ENCODE data around the gene LMOD1. TPM values are rescaled to one million over a fixed set of nuclear protein-coding genes. Genes with fewer than 3 reads are reported as not detected.
"Not testable (repeated sequence)": the region's sequence is repeated elsewhere in the genome, so short reads cannot be mapped to it uniquely, and the experiment has no call there.

LMOD1 gene
- total RNA-seq, 1 donor from 2014 or later = 0.25 TPM

DNA sequence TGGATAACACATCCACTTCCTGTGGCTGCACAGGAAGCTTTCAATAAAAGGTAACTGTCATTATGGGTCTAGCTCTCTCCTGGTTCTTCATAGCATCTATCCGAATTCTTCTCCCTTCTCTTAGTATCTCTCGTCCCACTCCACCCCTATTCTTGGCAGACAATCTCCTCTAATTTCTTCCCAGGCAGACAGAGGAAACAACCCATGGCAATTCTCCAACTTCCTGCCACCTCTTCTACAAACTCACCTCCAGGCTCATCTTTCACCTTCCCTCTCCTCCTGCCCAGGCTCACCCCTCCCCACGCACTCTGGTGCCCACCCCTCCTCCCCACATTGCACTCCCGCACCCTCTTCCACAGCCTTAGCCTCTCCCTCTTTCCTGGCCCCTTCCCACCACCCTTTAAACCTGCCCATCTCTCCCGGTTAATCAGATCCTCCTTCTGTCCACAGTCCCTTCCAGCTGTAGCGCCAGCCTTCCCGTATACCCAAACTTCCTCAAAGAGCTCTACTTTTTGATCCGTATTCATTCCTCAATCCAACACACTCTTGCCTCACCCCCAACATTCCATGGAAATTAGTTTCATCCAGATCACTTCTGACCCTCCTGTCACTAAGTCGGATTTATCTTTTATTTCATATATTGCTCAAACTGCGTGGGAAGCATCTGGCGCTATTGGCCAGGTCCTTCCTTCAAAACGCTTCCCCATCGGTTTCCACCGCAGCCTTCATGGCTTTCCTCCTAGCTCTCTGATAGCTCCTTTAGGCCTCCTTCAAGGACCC lies 31.7 kb downstream of the LMOD1 start:
- DNase-seq (ENCODE audit: low read depth) = no peak

DNA sequence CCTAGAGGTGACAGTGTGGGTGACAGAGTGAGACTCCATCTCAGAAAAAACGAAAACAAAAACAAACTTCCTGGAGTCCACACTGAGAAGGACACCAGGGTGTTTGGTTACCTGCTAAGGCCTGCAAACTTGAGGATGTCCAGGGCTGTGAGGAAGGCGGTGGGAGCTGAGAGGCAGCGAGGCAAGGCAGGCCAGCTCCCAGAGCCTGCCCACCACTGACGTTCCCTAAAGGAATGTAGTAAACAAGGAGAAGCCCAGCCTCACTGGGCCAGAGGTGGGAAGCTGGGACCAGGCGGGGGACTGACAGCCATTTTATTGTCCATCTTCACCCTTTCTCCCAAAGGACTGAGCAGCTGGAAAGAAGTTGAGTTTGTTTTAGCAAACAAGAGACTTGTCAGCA lies 33.5 kb downstream of the LMOD1 start:
- DNase-seq (ENCODE audit: low read depth) = no peak

DNA sequence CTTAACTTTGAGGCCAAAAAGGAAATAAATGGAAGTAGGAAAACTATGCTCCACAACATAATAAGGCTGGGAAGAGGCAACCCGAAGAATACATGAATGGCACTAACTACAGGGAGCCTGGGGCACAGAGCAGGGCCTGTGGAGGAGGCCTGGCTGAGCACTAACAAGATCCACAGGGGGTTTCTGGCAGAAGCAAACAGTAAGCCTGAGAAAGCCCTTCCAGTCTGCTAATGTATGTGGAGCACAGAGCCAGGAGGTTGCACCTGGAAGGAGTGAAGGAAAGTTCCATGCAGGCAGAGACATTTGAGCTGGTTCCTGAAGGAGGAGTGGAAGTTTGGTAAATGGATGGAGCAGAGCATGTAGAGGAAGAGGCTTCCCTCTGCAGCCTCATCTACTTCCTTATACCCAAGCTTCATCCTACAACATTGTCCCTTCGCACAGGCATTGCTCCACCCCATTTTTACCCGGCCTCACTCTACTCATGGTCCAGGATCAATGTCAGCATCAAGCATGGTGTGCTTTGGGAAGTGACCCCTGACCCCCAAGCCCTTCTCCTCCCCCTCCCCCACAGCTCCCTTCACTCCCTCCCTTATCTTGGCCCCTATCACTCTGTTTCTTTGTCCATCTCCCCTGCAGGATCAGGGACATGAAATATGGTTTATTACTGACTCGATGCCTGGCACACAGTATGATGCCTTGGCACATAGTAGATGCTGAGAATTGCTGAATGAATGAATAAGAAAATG lies 34.3 kb downstream of the LMOD1 start:
- DNase-seq (ENCODE audit: low read depth) = no peak

DNA sequence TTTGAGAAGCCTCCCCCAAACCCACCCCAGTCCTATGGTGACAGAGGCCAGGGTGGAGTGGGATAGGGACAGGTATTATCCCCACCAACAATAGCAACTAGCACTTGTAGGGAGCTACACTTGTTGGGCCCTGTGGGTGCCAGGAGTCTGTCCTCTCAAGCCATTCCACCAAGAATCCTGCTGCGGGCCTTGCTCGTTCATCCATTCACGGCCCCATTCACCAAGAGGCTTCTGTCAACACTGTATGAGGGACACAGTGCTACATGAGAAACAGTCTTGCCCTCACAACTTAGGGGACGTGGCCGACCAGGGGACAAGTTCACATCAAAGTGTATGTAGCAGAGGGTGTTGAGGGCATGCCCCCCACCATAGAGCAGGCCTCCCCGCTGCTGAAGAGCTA lies 38.7 kb downstream of the LMOD1 start:
- no peak for DNase-seq (ENCODE audit: low read depth)

DNA sequence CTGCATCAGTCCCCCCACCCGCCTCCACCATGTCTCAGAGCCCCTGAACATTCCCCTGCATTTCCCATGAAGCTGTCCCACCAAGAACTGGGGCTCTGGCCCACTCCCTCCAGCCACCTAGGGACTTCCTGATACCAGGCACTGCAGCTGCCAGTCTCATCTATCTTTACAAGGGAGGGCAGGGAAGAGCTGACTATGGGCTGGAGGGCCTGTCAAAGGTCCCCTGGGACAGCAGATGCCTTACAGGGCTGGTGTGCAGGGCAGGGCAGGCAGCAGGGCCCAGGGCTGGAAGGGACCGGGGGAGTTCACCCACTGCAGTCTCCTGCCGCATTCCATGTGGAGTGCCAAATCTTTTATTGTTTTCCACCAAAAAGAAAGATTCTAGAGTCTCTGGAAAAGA lies 40.0 kb downstream of the LMOD1 start:
- DNase-seq (ENCODE audit: low read depth) = no peak

DNA sequence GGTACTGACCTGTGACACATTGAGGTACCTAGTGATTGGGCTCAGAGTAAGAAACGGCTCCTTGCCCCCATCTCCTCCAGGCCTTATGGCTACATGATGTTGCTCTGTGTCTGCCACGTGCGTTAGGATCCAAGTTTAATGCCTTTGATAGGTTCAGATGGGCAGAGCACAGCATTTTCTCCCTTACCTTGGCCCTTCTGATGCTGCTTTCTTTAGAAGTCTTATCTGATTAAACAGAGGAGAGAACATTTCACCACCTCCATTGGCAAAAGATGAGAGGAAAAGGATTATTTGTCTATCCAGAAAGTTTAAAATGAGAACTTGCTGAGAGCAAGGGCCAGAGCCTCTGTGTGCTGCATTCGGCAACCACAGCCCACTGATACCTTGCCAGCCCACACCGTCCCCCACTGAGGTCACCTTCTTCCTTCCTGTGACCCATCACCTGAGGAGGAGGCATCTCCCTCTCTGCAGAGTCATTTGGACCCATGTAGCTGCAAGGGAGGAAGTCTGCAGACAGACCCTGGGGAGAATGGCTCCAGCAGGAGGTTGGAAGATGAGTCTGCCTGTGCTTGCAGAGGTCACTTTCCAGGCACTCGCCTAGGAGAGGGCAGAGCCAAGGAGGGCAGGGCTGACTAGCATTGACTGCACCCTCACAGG lies 41.0 kb downstream of the LMOD1 start:
- no peak for DNase-seq (ENCODE audit: low read depth)

DNA sequence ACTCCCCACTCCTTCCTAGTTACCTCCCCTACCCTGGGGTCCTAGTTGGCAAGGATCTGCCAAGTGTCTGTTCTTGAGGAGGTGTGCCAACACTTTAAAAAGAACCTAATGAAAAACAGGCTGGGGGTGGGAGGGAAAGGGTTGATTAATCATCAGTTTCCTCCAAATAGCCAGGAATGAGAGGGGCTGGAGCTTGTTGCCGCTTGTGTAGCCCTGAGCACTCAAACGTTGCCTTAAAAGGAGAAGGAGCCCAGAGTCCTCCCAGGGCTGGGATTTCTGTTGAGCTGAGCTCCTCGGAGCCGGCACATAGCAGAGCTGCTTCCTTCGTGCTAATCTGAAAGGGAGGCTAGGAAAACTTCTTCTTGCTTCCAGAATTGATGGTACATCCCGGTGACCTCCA lies 41.8 kb downstream of the LMOD1 start:
- peak; percentile 73 for DNase-seq (ENCODE audit: low read depth)

DNA sequence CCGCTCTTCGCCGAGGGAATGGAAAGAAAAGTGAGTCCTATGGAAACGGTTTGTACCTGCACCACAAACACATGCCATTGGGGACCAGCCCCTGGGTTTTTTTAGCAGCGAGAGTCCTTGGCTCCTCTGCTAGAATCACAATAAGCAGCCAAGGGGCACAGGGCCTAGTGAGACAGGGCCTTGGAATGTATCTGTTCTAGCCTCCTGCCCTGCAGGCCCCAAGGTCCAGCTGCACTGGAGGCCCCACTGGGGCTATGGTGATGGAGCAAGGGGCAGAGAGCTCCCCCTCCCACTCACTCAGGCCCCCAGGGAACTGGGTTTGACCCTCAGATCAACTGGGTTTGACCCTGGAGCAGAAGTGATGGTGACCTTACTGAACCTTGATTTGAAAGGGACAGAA lies 43.2 kb downstream of the LMOD1 start:
- DNase-seq (ENCODE audit: low read depth) = no peak

DNA sequence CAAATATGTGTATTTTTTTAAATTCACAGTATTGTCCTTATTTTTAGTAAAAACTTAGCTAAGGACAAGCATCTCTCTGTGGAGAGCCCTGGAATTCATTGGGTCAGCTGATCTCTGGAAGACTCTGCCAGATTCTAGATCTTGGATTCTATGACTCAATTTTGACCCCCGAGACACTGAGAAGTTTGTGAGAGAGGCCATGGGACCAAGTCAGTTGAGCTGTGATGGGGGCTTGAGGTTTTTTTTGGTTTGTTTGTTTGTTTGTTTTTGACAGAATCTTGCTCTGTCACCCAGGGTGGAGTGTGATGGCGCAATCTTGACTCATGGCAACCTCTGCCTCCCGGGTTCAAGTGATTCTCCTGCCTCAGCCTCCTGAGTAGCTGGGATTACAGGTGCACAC lies 44.1 kb downstream of the LMOD1 start:
- DNase-seq (ENCODE audit: low read depth) = no peak

DNA sequence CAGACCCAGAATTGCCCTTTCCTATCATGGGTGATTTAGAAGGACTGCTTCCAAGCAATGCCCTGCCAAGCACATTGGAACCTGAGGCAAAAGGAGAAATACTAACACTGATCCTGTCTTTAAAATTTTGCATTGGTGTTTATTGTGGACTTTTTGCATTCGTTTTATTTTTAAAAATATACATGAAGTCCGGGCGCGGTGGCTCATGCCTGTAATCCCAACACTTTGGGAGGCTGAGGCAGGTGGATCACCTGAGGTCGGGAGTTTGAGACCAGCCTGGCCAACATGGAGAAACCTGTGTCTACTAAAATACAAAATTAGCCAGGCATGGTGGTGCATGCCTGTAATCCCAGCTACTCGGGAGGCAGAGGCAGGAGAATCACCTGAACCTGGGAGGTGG lies 45.3 kb downstream of the LMOD1 start:
- not testable (repeated sequence) for DNase-seq (ENCODE audit: low read depth)

DNA sequence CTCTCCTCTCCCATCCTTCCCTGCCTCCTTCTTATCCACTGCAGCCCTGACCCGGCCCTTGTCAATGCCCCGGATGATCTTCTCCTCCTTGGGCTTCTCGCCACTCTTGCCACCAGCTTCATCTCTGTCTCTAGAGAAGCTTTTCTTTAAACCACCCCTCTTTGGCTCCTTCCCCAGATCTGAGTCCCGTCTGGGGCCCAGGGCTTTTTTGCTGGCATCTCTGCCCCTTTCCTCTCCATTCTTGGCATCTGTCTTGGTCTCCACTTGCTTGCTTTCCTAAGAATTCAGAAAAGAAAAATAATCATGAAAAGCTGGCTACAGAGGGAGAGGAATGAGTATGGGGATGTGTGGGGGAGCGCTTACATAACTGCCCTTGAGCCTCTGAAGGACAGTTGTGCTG lies 45.9 kb downstream of the LMOD1 start:
- DNase-seq (ENCODE audit: low read depth) = no peak

DNA sequence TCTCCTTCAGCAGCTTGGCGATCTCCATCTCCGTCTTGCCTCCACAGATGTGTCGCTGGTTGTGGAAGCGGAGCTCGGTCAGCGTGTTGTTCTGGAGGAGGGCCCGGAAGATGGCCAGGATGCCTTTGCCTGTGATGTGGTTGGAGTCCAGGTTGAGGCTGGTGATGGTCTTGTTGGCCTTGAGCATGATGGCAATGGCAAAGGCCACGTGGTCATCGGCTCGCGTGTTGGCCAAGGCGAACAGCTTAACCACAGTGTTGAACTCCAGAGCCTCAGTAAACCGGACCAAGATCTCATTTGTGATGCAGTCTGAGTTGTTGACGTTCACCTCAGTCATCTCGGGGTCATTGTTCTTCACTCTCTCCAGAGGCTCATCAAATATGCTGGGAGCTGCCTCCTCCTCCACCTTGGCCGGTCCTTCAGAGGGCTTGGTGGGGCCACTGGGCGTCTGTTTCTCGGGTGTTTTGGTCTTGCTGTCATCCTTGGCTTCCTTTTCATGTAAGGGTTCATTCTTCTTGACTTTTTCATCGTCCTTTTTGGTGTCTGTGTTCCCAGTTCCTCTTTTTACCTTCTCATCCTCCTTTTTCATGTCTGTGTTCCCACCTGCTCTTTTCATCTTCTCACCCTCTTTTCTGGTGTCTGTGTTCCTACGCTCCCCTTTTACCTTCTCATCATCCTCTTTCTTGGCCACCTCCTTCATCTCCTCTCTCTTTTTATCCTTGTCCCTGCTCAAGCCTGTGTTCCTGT lies 46.5 kb downstream of the LMOD1 start:
- DNase-seq (ENCODE audit: low read depth) = no peak

DNA sequence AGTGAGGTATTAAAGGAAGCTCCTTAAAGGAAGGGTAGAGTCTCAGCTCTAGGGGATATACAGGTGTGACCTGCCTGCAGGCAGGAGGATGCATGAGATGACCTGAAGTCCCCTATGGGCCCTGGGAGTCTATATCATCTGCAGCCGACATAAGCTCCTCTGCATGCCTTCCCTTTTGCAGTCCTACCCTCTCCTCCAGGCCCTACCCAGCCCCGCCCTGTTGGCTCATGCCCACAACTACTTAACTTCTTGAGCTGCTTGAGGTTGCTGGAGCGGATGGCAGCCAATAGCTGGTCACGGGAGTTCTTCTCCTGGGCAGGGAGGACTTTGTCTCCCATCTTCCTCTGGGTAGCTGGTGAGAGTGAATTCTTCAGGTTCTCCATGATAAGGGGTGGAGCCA lies 47.4 kb downstream of the LMOD1 start:
- DNase-seq (ENCODE audit: low read depth) = no peak

DNA sequence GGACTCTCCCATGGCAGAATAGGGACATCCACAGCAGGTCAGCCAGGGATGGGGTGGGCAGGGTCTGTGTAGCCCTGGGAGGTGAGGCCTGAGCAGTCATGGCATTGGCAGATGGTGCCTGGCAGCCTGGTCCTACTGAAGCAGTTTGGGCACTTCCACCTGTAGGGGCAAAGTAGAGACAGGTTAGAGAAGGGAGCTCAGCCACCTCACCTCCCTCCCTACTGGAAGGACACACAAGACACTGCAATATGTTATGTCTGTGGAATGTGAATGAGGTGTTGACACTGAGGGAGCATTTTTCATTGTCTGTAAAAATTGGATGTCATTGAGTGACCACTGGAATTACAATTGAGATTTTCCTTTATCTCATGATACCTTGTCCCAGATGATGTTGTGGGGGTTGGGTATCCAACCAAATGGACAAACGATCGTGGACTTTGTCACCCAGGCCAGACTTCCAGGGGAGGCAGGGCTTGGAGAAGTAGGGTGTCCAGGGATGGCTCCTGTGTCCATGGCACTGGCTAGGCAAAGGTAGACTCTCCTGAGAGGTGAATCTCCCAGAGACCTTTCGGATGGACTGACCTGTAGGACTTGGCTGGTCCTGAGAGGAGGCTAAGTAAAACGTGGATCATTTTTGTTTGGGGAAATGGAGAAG lies 48.0 kb downstream of the LMOD1 start:
- no peak for DNase-seq (ENCODE audit: low read depth)

DNA sequence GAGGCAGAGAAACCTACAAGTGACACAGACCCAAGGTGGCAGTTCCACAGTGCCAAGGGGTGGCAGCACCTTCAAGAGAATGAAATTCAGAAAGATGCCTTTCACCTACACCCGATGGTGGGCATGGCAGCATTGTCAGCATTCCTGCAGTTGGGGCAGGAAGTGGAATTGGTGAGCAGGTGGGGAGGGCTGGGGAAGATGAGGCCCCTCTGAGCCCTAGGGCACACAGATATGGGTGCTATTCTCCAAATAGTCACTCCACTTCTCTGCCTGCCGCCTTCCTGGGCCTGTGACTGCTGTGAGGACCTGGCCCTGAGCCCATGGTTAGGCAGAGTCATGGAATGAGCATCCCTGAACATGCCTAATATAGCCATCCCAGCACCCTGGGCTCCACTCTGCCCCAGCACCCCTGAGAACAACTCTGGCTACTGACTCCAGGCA lies 49.4 kb downstream of the LMOD1 start:
- no peak for DNase-seq (ENCODE audit: low read depth)

DNA sequence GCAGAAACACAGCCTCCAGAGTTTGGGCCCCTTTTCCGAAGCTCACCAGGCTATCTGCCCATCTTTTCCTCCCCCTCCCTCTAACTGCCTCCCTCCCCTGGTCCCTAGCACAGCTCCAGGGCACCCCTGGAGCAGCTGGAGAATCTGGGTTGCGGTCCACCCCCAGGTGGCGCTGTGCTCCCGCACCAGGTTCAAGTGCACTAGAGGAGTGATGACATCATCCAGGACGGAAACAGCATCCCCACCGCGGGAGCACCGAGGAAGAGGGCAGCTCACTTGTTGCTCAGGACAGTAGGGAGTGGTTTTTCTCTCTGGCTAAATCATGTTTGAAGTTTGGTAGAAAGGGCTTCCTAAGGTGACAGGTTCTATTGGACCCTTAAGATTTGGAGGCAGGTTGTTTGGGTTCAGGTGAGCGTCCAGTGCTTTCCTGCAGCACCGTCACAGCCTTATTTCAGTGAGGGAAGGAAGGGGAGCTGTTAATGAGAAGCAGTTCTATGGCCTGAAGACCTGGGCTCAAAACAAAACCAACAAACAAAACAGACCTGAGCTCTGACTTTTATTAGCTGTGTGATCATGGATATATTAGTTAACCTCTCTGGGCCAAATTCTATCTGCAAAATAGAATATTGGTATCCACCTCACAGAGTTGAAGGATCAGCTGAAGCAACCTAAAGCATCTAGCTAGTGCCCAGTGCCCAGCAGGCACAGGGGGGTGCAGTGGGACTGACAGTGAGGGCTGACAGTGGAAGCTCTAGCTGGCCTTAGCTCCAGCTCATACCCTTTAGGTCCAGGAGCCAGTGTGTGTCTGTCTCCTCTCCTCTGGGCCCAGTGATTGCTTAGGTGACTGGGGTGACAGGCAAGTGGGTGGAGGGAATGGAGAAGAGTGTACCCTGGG lies 50.2 kb downstream of the LMOD1 start:
- DNase-seq (ENCODE audit: low read depth) = peak; percentile 79

DNA sequence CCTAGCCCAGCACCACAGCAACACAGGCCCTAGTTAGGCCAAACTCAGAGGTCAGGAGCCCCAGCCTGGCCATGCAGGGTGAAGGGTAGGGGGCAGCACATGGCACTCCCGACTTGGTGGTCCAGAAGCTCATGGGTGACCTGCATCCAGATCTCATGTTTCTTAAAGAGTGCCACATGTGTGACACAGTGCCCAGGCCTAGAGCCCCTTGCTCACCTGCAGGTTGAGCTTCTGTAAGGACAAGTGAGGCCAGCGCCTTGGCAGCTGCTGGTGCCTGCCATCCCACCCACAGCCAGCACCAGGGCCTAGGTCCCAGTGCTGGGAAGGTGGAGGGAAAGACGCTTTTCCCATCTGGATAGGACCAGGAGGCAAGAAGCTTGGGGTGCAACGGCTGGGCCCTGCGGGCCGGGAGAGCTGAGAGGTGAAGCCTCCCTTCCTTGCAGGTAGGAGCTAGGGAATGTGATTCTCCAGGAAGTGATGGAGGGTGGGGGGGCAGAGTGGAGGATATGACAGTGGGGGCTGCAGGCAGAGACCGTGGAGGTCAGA lies 51.2 kb downstream of the LMOD1 start:
- no peak for DNase-seq (ENCODE audit: low read depth)

DNA sequence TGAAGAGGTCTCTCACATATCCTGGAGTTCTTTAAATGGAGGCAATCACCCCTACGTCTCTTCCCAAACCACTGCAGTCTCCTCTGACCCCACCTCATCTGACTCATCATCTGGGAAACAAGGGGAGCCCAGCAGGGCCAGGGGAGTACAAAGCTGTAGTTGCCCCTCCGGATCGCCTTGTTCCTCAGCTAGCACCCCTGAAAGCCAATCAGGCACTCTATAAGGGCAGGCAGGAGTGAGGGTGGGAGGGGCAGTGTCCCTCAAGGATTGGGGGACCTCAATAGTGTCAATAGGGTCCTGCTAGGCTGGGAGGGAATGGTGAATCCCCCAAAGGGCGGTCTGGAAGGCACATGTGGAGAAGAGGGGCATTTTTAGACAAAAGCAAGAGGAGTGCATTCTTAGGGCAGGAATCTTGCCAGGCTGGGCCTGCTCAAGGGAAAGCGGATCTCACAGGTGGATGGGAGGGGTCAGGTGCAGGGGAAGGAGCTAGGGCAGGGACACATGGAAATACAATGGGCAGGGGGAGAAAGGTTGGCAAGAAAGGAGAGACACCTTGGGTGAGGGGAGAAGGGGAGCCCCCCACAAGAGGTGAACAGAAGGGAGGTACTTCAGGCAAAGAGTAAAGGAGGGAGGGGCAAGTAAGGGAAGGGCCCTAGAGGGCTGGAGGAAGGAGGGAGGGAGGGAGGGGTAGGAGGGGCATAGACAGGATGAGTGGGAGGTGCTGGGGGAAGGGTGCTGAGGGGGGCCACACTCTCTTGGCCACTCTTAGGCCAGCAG lies 51.8 kb downstream of the LMOD1 start:
- no peak for DNase-seq (ENCODE audit: low read depth)

DNA sequence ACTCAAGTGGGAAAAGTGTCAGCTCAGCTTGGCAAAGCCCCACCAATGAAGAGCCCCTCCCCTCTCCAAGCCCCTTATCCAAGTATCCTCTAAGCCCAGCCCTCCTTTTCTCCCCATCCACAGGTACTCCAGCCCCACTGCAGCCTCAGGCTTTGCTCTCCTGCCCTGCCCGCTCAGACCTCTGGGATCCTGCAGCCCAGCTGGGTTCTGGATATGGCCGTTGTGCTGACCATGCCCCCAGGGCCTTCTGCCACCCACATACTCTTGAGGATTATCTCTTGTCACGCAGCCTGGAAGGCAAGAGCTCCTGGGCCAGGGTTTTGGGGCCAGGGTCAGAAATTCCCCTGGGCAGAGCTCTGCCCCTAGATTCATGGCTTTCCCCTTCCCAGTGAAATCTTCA lies 52.9 kb downstream of the LMOD1 start:
- DNase-seq (ENCODE audit: low read depth) = no peak
